ENCODE data around the gene CELA1.
"Not testable (repeated sequence)": the region's sequence is repeated elsewhere in the genome, so short reads cannot be mapped to it uniquely, and the experiment has no call there.

CELA1 gene

DNA sequence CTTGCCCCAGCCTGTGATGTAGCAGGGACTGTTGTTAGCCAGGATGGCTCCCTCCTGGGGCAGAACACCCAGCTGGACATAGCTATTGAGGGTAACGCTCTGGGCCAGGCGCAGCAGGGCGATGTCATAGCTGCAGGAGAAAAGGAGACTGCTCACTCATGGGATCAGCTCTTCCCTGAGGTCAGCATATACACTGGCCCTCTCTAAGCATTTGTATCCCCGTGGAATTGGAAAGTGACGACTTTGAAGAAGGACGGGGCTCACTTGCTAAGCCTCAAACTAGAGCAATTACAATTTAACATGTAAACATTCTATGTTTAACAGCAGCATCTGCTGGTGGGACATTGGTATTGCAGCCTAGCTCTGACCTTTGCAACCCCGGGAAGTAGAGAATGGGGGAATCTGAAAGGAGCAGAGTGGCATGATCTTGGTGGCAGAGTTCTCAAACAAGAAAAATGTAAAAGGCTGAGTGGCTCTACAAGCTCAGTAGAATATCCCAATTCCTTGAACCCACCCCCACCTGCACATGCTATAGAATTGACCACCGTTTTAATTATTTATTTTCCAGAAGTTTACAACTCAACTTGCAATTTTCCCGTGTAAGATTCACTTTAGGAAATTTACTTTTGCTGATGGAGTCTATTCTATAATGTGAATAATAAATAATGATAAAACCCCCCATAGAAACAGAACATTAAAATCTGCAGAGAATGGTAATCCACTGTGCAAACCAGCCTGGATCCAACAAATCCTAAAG, 5.0 kb downstream of the CELA1 start:
- peak; percentile 91 for DNase-seq

GRCh38 chr12:51339750-51340149, 6.7 kb downstream of the CELA1 start:
- DNase-seq: no peak

- not testable (repeated sequence) for DNase-seq
Measured at GRCh38 chr12:51337336-51337735, 9.1 kb downstream of the CELA1 start.

GRCh38 chr12:51335931-51336330, 10.5 kb downstream of the CELA1 start:
- DNase-seq: peak; percentile 68

GRCh38 chr12:51334764-51335163, 11.7 kb downstream of the CELA1 start:
- no peak for DNase-seq

DNA sequence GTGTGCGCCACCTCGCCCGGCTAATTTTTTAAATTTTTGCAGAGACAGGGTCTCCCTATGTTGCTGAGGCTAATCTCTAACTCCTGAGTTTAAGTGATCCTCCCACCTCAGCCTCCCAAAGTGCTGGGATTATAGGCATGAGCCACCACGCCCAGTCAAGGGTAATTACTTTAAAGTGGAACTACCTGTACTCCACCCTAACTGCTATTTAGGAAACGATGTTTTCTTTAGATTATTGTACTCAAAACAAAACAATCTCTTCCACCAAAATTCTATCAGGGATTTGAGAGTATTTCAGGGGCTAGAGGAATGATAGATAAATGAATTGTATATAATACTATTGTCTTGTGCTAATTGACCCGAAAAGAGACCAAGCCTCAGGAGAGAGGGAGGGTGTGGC, 12.9 kb downstream of the CELA1 start:
- no peak for DNase-seq

DNA sequence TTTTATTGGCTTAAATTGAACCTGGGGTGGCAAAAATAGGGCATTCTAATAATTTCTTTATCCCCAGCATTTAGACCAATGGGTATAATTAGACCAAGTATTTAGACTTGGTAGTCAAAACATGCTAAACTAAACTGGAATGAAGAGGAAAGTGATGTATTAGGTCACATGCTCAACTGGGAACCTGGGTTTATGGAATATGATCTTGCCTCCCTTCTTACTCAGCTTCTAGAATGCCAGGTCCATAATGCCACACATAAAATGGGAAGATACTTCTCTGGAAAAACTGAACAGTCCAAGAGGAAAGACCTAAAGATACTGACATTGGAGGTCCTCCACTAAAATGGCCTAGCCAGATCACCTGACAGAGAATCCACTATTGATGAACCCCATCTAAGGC, 16.3 kb downstream of the CELA1 start:
- DNase-seq: no peak

DNA sequence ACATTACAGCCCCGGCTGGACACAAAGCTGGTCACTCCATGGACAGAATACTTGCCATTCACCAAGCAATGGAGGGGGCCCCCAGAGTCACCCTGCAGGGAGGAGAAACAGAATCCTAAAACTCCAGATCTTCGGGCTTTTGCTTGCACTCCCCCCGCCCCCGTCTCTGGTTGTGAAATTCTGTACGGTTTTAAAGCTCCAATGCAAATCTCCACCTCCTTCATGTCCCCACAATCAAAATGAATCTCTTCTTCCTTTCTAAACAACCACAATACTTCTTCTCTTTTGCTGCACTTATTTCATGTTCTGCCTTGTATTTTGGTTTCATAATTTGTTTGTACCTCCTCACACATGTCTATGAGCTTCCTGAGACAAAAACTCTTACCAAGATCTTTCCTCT, 16.7 kb downstream of the CELA1 start:
- DNase-seq: peak; percentile 72

DNA sequence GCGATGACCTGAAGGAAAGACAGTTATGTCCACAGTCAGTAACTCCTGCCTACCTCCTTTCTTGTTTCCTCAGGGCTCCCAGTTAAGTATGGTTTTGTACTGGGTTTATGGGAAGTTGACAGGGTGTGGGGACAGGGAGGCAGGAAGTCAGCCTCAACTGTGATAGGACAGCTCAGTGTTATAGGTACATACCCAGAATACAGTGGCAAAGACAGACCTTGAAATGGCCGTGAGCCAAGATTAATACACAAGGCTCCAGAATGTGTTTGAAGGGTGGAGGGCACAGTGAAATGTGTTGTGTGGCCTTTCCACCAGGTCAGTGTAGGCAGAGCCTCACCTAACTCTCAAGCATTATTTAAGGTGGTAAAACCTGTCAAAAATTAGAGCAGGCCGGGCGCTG, 17.9 kb downstream of the CELA1 start:
- DNase-seq: no peak

DNA sequence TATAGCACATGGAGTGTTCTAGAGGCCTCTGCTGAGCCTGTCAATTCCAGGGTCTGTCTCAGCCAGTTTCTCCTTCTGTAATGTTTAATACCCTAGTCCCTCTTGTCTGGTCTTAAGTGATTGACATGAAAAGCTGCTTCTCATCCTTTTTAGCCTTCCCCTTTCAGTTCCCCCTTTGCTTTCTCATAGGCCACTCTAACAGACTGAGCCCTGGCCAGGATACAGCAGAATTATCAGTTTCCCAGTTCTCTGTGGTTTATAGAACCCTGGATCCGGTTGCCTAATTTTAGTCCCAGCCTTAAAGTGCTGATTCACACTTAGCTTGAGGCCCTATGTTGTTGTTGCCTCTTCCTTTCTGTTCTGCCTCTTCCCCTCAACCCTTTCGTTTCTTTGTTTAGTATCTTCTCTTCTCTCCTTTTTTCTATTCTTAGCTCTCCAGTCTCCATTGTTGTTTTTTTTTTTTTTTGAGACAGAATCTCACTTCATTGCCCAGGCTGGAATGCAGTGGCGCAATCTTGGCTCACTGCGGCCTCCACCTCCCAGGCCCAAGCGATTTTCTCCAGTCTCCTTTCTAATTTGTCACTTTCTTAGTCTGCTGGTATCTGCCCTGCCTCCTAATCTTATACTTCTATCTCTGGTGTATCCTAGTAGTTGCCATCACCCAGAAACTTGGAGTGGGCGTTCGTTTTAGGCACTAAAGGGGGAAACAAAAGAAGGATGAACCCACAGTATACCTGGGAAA, 19.6 kb downstream of the CELA1 start:
- peak; percentile 98 for DNase-seq

- no peak for DNase-seq
Measured at GRCh38 chr12:51324953-51325352, 21.5 kb downstream of the CELA1 start.

- DNase-seq: peak; percentile 95
Measured at GRCh38 chr12:51323966-51324895, 22.2 kb downstream of the CELA1 start, which contains the start of gene BIN2. TSS of gene BIN2 (minus strand) at chr12:51324174. CDS start at chr12:51324102, 72 bp downstream.

GRCh38 chr12:51323317-51323960, 23.0 kb downstream of the CELA1 start:
- DNase-seq: peak; percentile 59

DNA sequence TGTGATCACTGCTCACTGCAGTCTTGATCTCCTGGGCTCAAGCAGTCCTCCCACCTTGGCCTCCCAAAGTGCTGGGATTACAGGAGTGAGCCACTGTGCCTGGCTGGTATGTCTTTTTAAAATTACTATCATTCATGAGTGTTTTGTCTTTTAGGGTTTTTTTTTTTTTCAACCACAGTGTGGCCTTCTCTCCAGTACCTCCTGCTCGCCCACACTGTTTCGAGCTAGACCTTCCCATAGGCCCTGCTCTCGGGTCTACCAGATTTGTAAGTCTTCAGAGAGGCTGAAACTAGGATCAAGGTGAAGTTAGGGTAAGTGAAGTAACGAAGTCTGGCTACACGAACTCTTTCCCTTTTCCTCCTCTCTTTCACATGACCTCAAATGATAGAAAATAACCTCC, 24.0 kb downstream of the CELA1 start:
- DNase-seq: peak; percentile 45

GRCh38 chr12:51321882-51322281, 24.6 kb downstream of the CELA1 start:
- DNase-seq: no peak

DNA sequence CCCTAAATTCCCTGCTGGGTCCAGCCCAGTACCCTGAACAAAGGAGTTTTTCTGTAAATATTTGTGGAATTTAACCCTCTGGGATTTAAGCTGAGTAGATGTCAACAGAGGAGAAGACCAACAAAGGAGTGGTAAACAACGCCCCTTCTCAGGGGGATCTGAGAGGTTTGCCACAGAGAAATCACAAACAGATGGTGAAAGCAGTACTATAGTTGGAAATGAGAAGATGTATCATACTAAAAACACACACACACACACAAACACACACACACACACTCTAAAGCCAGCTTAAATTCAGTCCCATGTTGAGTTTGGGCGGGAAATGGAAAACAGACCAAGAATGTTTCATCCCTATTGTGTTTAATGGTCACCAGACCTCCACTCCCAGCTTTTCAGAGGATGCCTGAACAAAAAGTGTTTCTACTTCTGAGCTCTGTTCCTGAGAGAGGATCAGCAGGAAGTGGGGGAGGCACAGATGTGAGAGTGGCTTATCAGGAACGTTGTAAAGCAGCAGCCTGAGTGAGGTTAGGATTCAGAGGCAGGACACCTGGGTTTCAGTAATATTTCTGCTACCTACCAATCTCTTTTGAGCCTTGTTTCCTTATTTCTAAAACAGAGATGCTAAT, 25.7 kb downstream of the CELA1 start:
- peak; percentile 76 for DNase-seq

DNA sequence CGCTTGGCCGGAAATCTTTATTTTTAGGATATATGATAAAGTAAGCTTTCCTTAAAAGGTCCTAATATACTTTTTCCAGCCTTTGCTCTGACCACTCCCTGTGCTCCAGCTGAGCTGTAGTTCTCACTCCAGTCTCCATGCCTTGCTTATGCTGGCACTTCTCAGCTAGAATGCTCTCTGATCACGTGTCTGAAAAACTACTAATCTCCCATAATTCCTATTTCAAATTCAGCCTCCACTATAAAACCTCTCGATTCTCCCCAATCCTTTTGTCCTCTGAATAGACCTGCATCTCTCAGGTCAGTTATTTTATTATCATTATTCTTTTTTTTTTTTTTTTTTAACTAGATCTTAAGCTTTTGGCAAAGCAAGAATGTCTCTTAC, 26.2 kb downstream of the CELA1 start:
- DNase-seq: no peak

DNA sequence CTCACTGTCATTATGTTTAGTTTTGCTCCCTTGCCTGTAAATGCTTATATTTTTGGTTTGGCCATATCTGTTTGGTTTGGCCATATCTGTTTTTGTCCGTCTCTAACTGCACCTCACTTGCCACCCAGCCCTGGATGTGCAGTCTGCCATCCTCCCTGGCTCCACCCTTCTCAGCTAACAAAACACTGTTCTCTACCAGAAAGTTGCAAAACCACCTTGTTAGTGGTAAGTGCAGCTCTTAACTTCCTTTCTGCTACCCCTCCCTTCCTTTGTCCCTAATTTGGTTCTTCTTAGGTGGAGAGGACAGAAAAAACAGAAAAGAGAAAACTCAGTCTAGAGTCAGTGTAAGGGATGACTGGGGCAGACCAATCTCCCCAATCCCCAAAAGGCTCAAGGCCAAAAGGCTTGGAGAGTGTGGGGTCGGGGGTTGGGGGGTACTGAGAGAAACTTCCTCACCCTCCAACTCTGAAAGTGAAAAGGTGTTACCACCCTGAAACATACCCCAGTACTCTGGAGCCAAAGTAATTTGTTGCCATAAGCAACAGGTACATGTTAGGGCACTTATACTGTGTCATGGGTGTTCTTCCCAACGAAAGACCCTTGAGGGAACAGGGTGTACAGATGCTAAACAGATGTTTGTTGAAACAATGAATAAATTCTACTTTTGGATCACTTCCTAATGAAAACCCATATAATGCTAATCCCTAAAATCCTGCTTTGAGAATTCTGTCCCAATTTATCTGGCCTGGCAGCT, 27.5 kb downstream of the CELA1 start:
- DNase-seq: peak; percentile 85

DNA sequence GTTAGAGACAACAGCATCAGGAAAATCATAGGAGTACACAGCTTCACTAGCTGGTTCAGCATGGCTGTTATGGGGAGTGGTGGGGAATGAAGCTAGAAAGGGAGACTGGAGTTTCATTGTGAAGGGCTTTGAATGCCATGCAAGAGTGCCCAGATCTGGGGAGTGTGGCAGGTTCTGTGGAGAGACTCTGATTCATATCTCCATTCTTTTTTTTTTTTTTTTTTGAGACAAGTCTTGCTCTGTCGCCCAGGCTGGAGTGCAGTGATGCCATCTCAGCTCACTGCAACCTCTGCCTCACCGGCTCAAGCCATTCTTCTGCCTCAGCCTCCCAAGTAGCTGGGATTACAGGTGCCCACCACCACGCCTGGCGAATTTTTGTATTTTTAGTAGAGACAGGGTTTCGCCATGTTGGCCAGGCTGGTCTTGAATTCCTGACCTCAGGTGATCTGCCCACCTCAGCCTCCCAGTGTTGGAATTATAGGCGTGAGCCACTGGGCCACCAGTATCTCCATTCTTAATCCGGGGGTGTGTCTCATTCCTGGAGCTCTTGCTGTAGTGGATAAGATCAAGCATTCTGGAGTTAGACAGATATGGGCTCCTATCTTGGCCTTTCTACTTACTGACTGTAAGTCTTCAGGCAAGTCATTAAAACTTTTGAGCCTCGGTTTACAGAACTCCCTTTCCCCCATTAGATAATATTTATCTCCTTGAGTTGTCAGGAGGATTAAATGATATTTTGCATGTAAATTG, 28.2 kb downstream of the CELA1 start:
- DNase-seq: not testable (repeated sequence)

DNA sequence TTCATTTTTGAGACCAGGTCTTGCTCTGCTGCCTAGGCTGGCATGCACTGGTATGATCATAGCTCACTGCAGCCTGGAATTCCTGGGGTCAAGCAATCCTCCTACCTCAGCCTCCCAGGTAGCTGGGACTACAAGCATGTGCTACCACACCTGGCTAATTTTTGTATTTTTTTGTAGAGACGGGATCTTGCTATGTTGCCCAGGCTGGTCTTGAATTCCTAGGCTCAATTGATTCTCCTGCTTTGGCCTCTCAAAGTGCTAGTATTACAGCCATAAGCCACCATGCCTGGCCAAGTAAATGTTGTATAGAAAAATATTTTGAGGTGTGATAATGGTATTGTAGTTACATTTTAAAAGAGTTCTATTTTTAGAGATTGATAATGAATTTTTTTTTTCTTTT, 35.1 kb downstream of the CELA1 start:
- no peak for DNase-seq
